ENCODE measurements around the gene PCDHGC4.
A peak's percentile ranks its signal among the peaks of the same experiment; 100 is the strongest.

The PCDHGC4 gene

GRCh38 chr5:141484641-141485311 lies at the start of gene PCDHGC4:
PCDHGC4 (plus strand) TSS chr5:141485030; CDS start chr5:141485174, 144 bp downstream.
- DNase-seq: no peak

- no peak for DNase-seq
These were observed 47.6 kb upstream of the PCDHGC4 start for GRCh38 chr5:141437221-141437620.

- no peak for DNase-seq
These were observed 45.3 kb upstream of the PCDHGC4 start for GRCh38 chr5:141439411-141440141.

- DNase-seq: no peak
These were observed 44.5 kb upstream of the PCDHGC4 start for GRCh38 chr5:141440341-141440740.

GRCh38 chr5:141441571-141442170 lies 43.2 kb upstream of the PCDHGC4 start:
- DNase-seq: no peak

- no peak for DNase-seq
These were observed 19.5 kb upstream of the PCDHGC4 start for GRCh38 chr5:141465351-141465750.

GRCh38 chr5:141475625-141476131 lies 9.2 kb upstream of the PCDHGC4 start, which contains the start of gene PCDHGC3:
PCDHGC3 (plus strand) TSS chr5:141475966; CDS start chr5:141476117, 151 bp downstream.
- peak; percentile 50 for DNase-seq

GRCh38 chr5:141476132-141476911 lies 8.5 kb upstream of the PCDHGC4 start:
- no peak for DNase-seq

- no peak for DNase-seq
These were observed 7.7 kb upstream of the PCDHGC4 start for GRCh38 chr5:141477044-141477575.

GRCh38 chr5:141477815-141478214 lies 7.0 kb upstream of the PCDHGC4 start:
- DNase-seq: no peak

GRCh38 chr5:141478321-141478945 lies 6.4 kb upstream of the PCDHGC4 start:
- DNase-seq: no peak

GRCh38 chr5:141479776-141480175 lies 5.1 kb upstream of the PCDHGC4 start:
- DNase-seq: no peak

- no peak for DNase-seq
These were observed 928 bp upstream of the PCDHGC4 start for GRCh38 chr5:141483902-141484301.

GRCh38 chr5:141484310-141484640 lies 555 bp upstream of the PCDHGC4 start:
- no peak for DNase-seq

- no peak for DNase-seq
These were observed 658 bp downstream of the PCDHGC4 start for GRCh38 chr5:141485321-141486055.

GRCh38 chr5:141486091-141486490 lies 1.3 kb downstream of the PCDHGC4 start:
- DNase-seq: no peak

GRCh38 chr5:141487131-141487530 lies 2.3 kb downstream of the PCDHGC4 start:
- no peak for DNase-seq

GRCh38 chr5:141488591-141489561 lies 4.0 kb downstream of the PCDHGC4 start, which contains the start of gene PCDHGC5:
PCDHGC5 (plus strand) TSS chr5:141489081; CDS start chr5:141489241, 160 bp downstream.
- no peak for DNase-seq

GRCh38 chr5:141489841-141490240 lies 5.0 kb downstream of the PCDHGC4 start:
- no peak for DNase-seq

GRCh38 chr5:141490271-141490670 lies 5.4 kb downstream of the PCDHGC4 start:
- DNase-seq: no peak
